Psoas muscle (tissue), 8 donors: ENCODE measurements around the gene TBL1XR1. TPM values are rescaled to one million over a fixed set of nuclear protein-coding genes. Genes with fewer than 3 reads are reported as not detected.
A peak's percentile ranks its signal among the peaks of the same experiment; 100 is the strongest.

Experiments used
- ATAC-seq, 4 donors: fragments of 200-7000 bp; cut with Tn5 transposase; one replicate each; pipeline ENCODE4 v1.9.1; 2020; ENCODE audit warnings: moderate library complexity in 3 of 4, mild to moderate bottlenecking in 2 of 4
- DNase-seq, 2 donors: peaks; one replicate each; pipeline ENCODE4 v3.0.0-alpha.2; 2020
- H3K27ac ChIP-seq: fragments of 200-600 bp; one replicate; pipeline ENCODE4 v1.8.0; 2022
- H3K27me3 ChIP-seq, 3 donors: fragments of 200-600 bp in 1 of 3; one replicate each; pipeline versions ENCODE4 v1.6.1 to v1.8.0; 2013 to 2022; ENCODE audit warnings: low read length in 2 of 3, mild to moderate bottlenecking in 2 of 3, moderate library complexity in 1 of 3; ENCODE audit not compliant: insufficient read depth in 3 of 3
- H3K36me3 ChIP-seq, 2 donors: fragments of 200-600 bp in 1 of 2; one replicate each; pipeline versions ENCODE4 v1.6.1 to v1.8.0; 2013 to 2022; ENCODE audit warnings: low read depth in 1 of 2, mild to moderate bottlenecking in 1 of 2, moderate library complexity in 1 of 2; ENCODE audit not compliant: insufficient read depth in 1 of 2
- H3K4me1 ChIP-seq: fragments of 200-600 bp; one replicate; pipeline ENCODE4 v1.8.0; 2022
- H3K4me3 ChIP-seq: fragments of 200-600 bp; one replicate; pipeline ENCODE4 v1.8.0; 2022; ENCODE audit warnings: mild to moderate bottlenecking
- H3K9me3 ChIP-seq: fragments of 200-600 bp; one replicate; pipeline ENCODE4 v1.8.0; 2022
- CTCF ChIP-seq: fragments of 200-600 bp; IDR thresholded peaks from one replicate; pipeline ENCODE4 v1.8.0; 2022; ENCODE audit warnings: antibody characterized with exemption
- WGBS, 3 donors: extraction: QIAGEN DNeasy Blood & Tissue Kit; methylation state at CpG; one replicate each; pipeline versions ENCODE4 v1.1.6 to v1.1.7; 2013; 5-methylcytosine and 5-hydroxymethylcytosine counted together
- intact Hi-C, 2 donors: fragments of 100-400 bp; cut with DNase I; formaldehyde crosslinking; loops; one replicate each; pipeline versions ENCODE4 v1.11.0 to v1.14.2; 2022
- polyA plus RNA-seq, 3 donors: library from polyadenylated mRNA; stranded (reverse); fragments of 200-250 nt; gene quantifications; one replicate each; pipeline ENCODE4 v1.2.3, GENCODE V29; 2013
- total RNA-seq, 4 donors: library from RNA; stranded (reverse); fragmentation: NEBNext Ultra II Directional in 2 of 4; extraction: Animal tissue kit (Norgen Biotek cat#: 25700) in 2 of 4; gene quantifications; one replicate each; pipeline versions ENCODE4 v1.2.1 to v1.2.4, GENCODE V29; 2021 to 2023
- donor health status: healthy with polysubstance abuse.
- donor health status: DM: no; HTN: no; CAD: no; lungs with moderate emphysema.
- donor health status: Bipolar disorder and iron deficiency.
- donor health status: healthy.
- donor health status: DM: yes; HTN: yes; CAD: no.
- donor health status: DM: no; HTN: no; CAD: no.
- donor health status: DM: no; HTN: no; CAD: no.
- donor health status: DM: yes; HTN: yes; CAD: no.

Gene TBL1XR1
- total and polyA plus RNA-seq, 7 donors = 7.3 to 97.4 (median 58.6) TPM

GRCh38 chr3:176977331-176977730, 220.0 kb downstream of the TBL1XR1 start:
- WGBS, 3 donors = 88 to 94% (median 93%) methylated on average over 2 of the region's 2 CpGs
- intact Hi-C loops = no loop called here
- no peak overlapping the region for H3K27ac ChIP-seq
- H3K4me3 ChIP-seq = no peak overlapping the region
- H3K36me3 ChIP-seq = no peaks in the 10 kb centered on the region
- no peak for TF ChIP-seq CTCF
- ATAC-seq (no peak), DNase-seq (no peak)
- H3K4me1 ChIP-seq = no peaks in the 10 kb centered on the region
- peaks cover 4% of the 10 kb centered on the region for H3K9me3 ChIP-seq
- H3K27me3 ChIP-seq = no peaks in the 10 kb centered on the region

- ATAC-seq (peak in 1 of 4 donors; percentile 56), DNase-seq (no peak)
- no peak overlapping the region for H3K4me3 ChIP-seq
- H3K9me3 ChIP-seq = no peaks in the 10 kb centered on the region
- no peaks in the 10 kb centered on the region for H3K36me3 ChIP-seq
- 88 to 90% (median 89%) methylated on average over 10 of the region's 10 CpGs for WGBS, 3 donors
- no peak for TF ChIP-seq CTCF
- no peaks in the 10 kb centered on the region for H3K27me3 ChIP-seq
- no peaks in the 10 kb centered on the region for H3K4me1 ChIP-seq
- intact Hi-C loops = no loop called here
- H3K27ac ChIP-seq = no peak overlapping the region
Measured at GRCh38 chr3:176976586-176976985, 220.7 kb downstream of the TBL1XR1 start.

GRCh38 chr3:176974279-176974678, 223.0 kb downstream of the TBL1XR1 start:
- Histone ChIP-seq H3K27me3 (no peaks in the 10 kb centered on the region), H3K4me1 (no peaks in the 10 kb centered on the region), H3K4me3 (no peak overlapping the region), H3K9me3 (no peaks in the 10 kb centered on the region), H3K36me3 (no peaks in the 10 kb centered on the region), H3K27ac (no peak overlapping the region)
- ATAC-seq (no peak), DNase-seq (no peak)
- intact Hi-C loops = no loop called here
- no peak for TF ChIP-seq CTCF
- WGBS, 3 donors = 68 to 79% (median 77%) methylated on average over 4 of the region's 4 CpGs

GRCh38 chr3:176971613-176972174, 225.6 kb downstream of the TBL1XR1 start:
- intact Hi-C loops = no loop called here
- WGBS, 3 donors = 97 to 98% (median 97%) methylated on average over 5 of the region's 5 CpGs
- no peak for ATAC-seq

More at GRCh38 chr3:176971613-176972174, 225.6 kb downstream of the TBL1XR1 start:
- H3K27me3 ChIP-seq = no peaks in the 10 kb centered on the region
- no peak for TF ChIP-seq CTCF
- no peaks in the 10 kb centered on the region for H3K9me3 ChIP-seq
- no peaks in the 10 kb centered on the region for H3K36me3 ChIP-seq
- H3K4me1 ChIP-seq = no peaks in the 10 kb centered on the region
- DNase-seq = no peak
- H3K27ac ChIP-seq = no peak overlapping the region
- no peak overlapping the region for H3K4me3 ChIP-seq
